H1 (cell line): ENCODE results near the gene DNMT1. TPM values are rescaled to one million over a fixed set of nuclear protein-coding genes. Genes with fewer than 3 reads are reported as not detected.

ENCODE experiments used
- CTCF ChIA-PET: fragments of 300-600 bp; sonication (Branson Sonifier 250); formaldehyde crosslinking; loops from one replicate; lab custom pipeline; 2021; ENCODE audit not compliant: partially characterized antibody; lab: Charles Lee
- POLR2A ChIA-PET: fragments of 300-600 bp; sonication (Branson Sonifier 250); formaldehyde crosslinking; loops from one replicate; lab custom pipeline; 2021; ENCODE audit warnings: inconsistent platforms; ENCODE audit not compliant: partially characterized antibody; lab: Charles Lee
- DNase-seq, 2 experiments: peaks; one replicate each; pipeline versions ENCODE4 v3.0.0 to v3.0.0-alpha.2; 2010 to 2022; ENCODE audit warnings: low spot score in 2 of 2, low read depth in 1 of 2, mixed read lengths in 1 of 2
- FAIRE-seq: peaks from 2 replicates; lab custom pipeline; 2011; peaks lifted over from hg19 to GRCh38; lab: Jason Lieb, UNC
- H2AFZ ChIP-seq: 2 replicates; pipeline ENCODE4 v1.8.1; 2012; ENCODE audit warnings: low read length, inconsistent platforms
- H2AK5ac ChIP-seq: 2 replicates; pipeline ENCODE4 v1.6.1; 2013; ENCODE audit warnings: low read depth, low read length
- H2BK120ac ChIP-seq: replicated peaks from 2 replicates; pipeline ENCODE3; 2013; ENCODE audit warnings: low read depth, low read length, inconsistent platforms
- H2BK12ac ChIP-seq: 2 replicates; pipeline ENCODE4 v1.6.1; 2013; ENCODE audit warnings: low read depth, low read length
- H2BK15ac ChIP-seq: 2 replicates; pipeline ENCODE4 v1.6.1; 2013; ENCODE audit warnings: low read length
- H2BK20ac ChIP-seq: 2 replicates; pipeline ENCODE4 v1.6.1; 2013; ENCODE audit warnings: low read length
- H2BK5ac ChIP-seq: 2 replicates; pipeline ENCODE4 v1.6.1; 2013; ENCODE audit warnings: low read depth, low read length
- H3K14ac ChIP-seq: 2 replicates; pipeline ENCODE4 v1.6.1; 2013; ENCODE audit warnings: inconsistent platforms; ENCODE audit not compliant: insufficient read length
- H3K18ac ChIP-seq: 2 replicates; pipeline ENCODE4 v1.6.1; 2013; ENCODE audit warnings: low read length; ENCODE audit errors: extremely low read depth
- H3K23ac ChIP-seq: 2 replicates; pipeline ENCODE4 v1.6.1; 2013; ENCODE audit warnings: inconsistent platforms; ENCODE audit not compliant: insufficient read length
- H3K23me2 ChIP-seq: 2 replicates; pipeline ENCODE4 v1.6.1; 2013; ENCODE audit warnings: low read depth, low read length
- H3K27ac ChIP-seq: 2 replicates; pipeline ENCODE4 v1.6.1; 2011; ENCODE audit warnings: low read depth, low read length, inconsistent platforms
- H3K27me3 ChIP-seq, 4 experiments: replicated peaks in 1 of 4; 1 replicate in 1 of 4; 2 replicates in 3 of 4; pipeline versions ENCODE4 v1.6.1 to v1.8.1; 2011 to 2013; ENCODE audit warnings: low read length in 3 of 4, mild to moderate bottlenecking in 3 of 4, inconsistent platforms in 2 of 4, mixed read lengths in 2 of 4, moderate library complexity in 1 of 4; ENCODE audit not compliant: control insufficient read depth in 3 of 4, insufficient read depth in 3 of 4; ENCODE audit errors: extremely low read depth in 1 of 4
- H3K36me3 ChIP-seq, 4 experiments: 2 replicates each; pipeline versions ENCODE4 v1.6.1 to v1.8.1; 2011 to 2013; ENCODE audit warnings: mild to moderate bottlenecking in 4 of 4, low read length in 3 of 4, moderate library complexity in 2 of 4, control low read depth in 1 of 4, inconsistent platforms in 1 of 4; ENCODE audit not compliant: insufficient read depth in 4 of 4, control insufficient read depth in 2 of 4
- H3K4ac ChIP-seq: replicated peaks from 2 replicates; pipeline ENCODE3; 2013; ENCODE audit warnings: low read length, low read depth, mixed read lengths, inconsistent platforms; ENCODE audit not compliant: insufficient read length
- H3K4me1 ChIP-seq, 4 experiments: replicated peaks in 1 of 4; 1 replicate in 1 of 4; 2 replicates in 3 of 4; pipeline versions ENCODE4 v1.6.1 to v1.8.1; 2011 to 2013; ENCODE audit warnings: low read length in 3 of 4, inconsistent platforms in 2 of 4, mixed read lengths in 1 of 4; ENCODE audit not compliant: insufficient read depth in 4 of 4, control insufficient read depth in 3 of 4
- H3K4me2 ChIP-seq, 2 experiments: 2 replicates each; pipeline versions ENCODE4 v1.6.1 to v1.8.1; 2011 to 2013; ENCODE audit warnings: low read depth in 2 of 2, low read length in 2 of 2, control low read depth in 1 of 2, inconsistent platforms in 1 of 2, mild to moderate bottlenecking in 1 of 2; ENCODE audit not compliant: insufficient read depth in 1 of 2
- H3K4me3 ChIP-seq, 4 experiments: fragments of 200-600, 300-600 bp in 1 of 4; sonication (generic), shearing (Covaris generic), sonication (Bioruptor Twin) in 1 of 4; 2 replicates each; pipeline versions ENCODE4 v1.5.1 to v1.8.1; 2011 to 2016; ENCODE audit warnings: low read length in 4 of 4, low read depth in 3 of 4, control low read depth in 2 of 4, inconsistent platforms in 2 of 4, mild to moderate bottlenecking in 2 of 4, mixed read lengths in 1 of 4, moderate library complexity in 1 of 4; ENCODE audit not compliant: insufficient read depth in 2 of 4; ENCODE audit errors: extremely low read depth in 1 of 4
- H3K56ac ChIP-seq: replicated peaks from 2 replicates; pipeline ENCODE3; 2013; ENCODE audit warnings: low read depth, mild to moderate bottlenecking, mixed read lengths, low read length, inconsistent platforms; ENCODE audit not compliant: insufficient read length
- H3K79me1 ChIP-seq: 2 replicates; pipeline ENCODE4 v1.6.1; 2013; ENCODE audit warnings: low read depth, low read length, control low read depth
- H3K79me2 ChIP-seq, 2 experiments: 2 replicates each; pipeline versions ENCODE4 v1.6.1 to v1.8.1; 2012 to 2013; ENCODE audit warnings: low read length in 2 of 2, mild to moderate bottlenecking in 2 of 2, inconsistent platforms in 1 of 2; ENCODE audit not compliant: insufficient read depth in 2 of 2, control insufficient read depth in 1 of 2
- H3K9ac ChIP-seq, 4 experiments: replicated peaks in 1 of 4; 1 replicate in 1 of 4; 2 replicates in 3 of 4; pipeline versions ENCODE4 v1.6.1 to v1.8.1; 2011 to 2013; ENCODE audit warnings: low read depth in 3 of 4, low read length in 3 of 4, control low read depth in 2 of 4, mild to moderate bottlenecking in 2 of 4, moderate library complexity in 2 of 4, inconsistent platforms in 1 of 4; ENCODE audit errors: extremely low read depth in 1 of 4
- H3K9me3 ChIP-seq, 2 experiments: 2 replicates each; pipeline versions ENCODE4 v1.6.1 to v1.8.1; 2012 to 2013; ENCODE audit warnings: mild to moderate bottlenecking in 2 of 2, moderate library complexity in 2 of 2, control low read depth in 1 of 2, inconsistent platforms in 1 of 2, low read depth in 1 of 2, low read length in 1 of 2, mixed read lengths in 1 of 2; ENCODE audit not compliant: insufficient read depth in 2 of 2
- H4K20me1 ChIP-seq, 2 experiments: replicated peaks in 1 of 2; 2 replicates each; pipeline versions ENCODE3 to v1.8.1; 2011 to 2013; ENCODE audit warnings: inconsistent platforms in 2 of 2, low read length in 2 of 2, mild to moderate bottlenecking in 1 of 2; ENCODE audit not compliant: insufficient read depth in 2 of 2, control insufficient read depth in 1 of 2
- H4K5ac ChIP-seq: 2 replicates; pipeline ENCODE4 v1.6.1; 2013; ENCODE audit warnings: low read length, low read depth, mixed read lengths, inconsistent platforms; ENCODE audit not compliant: insufficient read length
- H4K8ac ChIP-seq: 2 replicates; pipeline ENCODE4 v1.8.0; 2013; ENCODE audit warnings: mild to moderate bottlenecking, moderate library complexity, low read length, inconsistent platforms; ENCODE audit not compliant: insufficient read depth; ENCODE audit errors: extremely low read depth
- H4K91ac ChIP-seq: replicated peaks from 2 replicates; pipeline ENCODE3; 2013; ENCODE audit warnings: low read length, mixed read lengths, inconsistent platforms; ENCODE audit not compliant: insufficient read length
- ASH2L ChIP-seq: fragments of 200-600, 300-600 bp; sonication (generic); IDR thresholded peaks from one replicate; pipeline ENCODE4 v1.7.1; 2017; ENCODE audit warnings: low read length
- BACH1 ChIP-seq: IDR thresholded peaks from 2 replicates; pipeline ENCODE4 v1.6.1; 2012; ENCODE audit warnings: low read length, improper control_type of control experiment
- CHD2 ChIP-seq: IDR thresholded peaks from 2 replicates; pipeline ENCODE4 v1.6.1; 2012; ENCODE audit warnings: low read length, improper control_type of control experiment
- CREB1 ChIP-seq: IDR thresholded peaks from 2 replicates; pipeline ENCODE4 v1.6.1; 2012; ENCODE audit warnings: inconsistent platforms
- EZH2 ChIP-seq: fragments of 200-600 bp; sonication (generic); IDR thresholded peaks from 2 replicates; pipeline ENCODE4 v1.7.1; 2012; ENCODE audit warnings: low read depth, mild to moderate bottlenecking, moderate library complexity, low read length, inconsistent platforms; ENCODE audit not compliant: severe bottlenecking
- KDM1A ChIP-seq: fragments of 200-600, 300-600 bp; sonication (generic); IDR thresholded peaks from 2 replicates; pipeline ENCODE4 v1.7.1; 2016; ENCODE audit warnings: mild to moderate bottlenecking, low read length, borderline replicate concordance
- MAX ChIP-seq: IDR thresholded peaks from 2 replicates; pipeline ENCODE4 v1.6.1; 2012; ENCODE audit warnings: inconsistent platforms
- POLR2A ChIP-seq, 2 experiments: IDR thresholded peaks; 1 replicate in 1 of 2; 2 replicates in 1 of 2; pipeline ENCODE4 v1.6.1; 2011; ENCODE audit warnings: low read depth in 2 of 2, low read length in 2 of 2, mild to moderate bottlenecking in 2 of 2; ENCODE audit errors: control extremely low read depth in 1 of 2
- POLR2AphosphoS5 ChIP-seq: IDR thresholded peaks from 2 replicates; pipeline ENCODE4 v1.6.1; 2011; ENCODE audit warnings: low read depth, low read length
- POU5F1 ChIP-seq: IDR thresholded peaks from 2 replicates; pipeline ENCODE4 v1.6.1; 2011; ENCODE audit warnings: low read depth, mild to moderate bottlenecking, low read length, moderate library complexity
- SIRT6 ChIP-seq: IDR thresholded peaks from one replicate; pipeline ENCODE4 v1.7.1; 2012; ENCODE audit warnings: low read length, inconsistent platforms
- SP1 ChIP-seq: IDR thresholded peaks from 2 replicates; pipeline ENCODE4 v1.6.1; 2011; ENCODE audit warnings: low read depth, low read length
- TAF1 ChIP-seq: IDR thresholded peaks from 2 replicates; pipeline ENCODE4 v1.6.1; 2011; ENCODE audit warnings: mild to moderate bottlenecking, low read depth, low read length
- TAF7 ChIP-seq: optimal IDR thresholded peaks from 2 replicates; pipeline ENCODE3; 2011; ENCODE audit warnings: low read depth, mild to moderate bottlenecking, inconsistent platforms, low read length, moderate library complexity, borderline replicate concordance
- YY1 ChIP-seq: IDR thresholded peaks from 2 replicates; pipeline ENCODE4 v1.6.1; 2011; ENCODE audit warnings: low read depth, mild to moderate bottlenecking, low read length
- WGBS, 2 experiments: shearing (Covaris generic) in 1 of 2; methylation state at CpG; one replicate each; pipeline versions ENCODE4 v1.1.6 to v1.1.7; 2013 to 2015; ENCODE audit warnings: low lambda C conversion rate in 2 of 2, mixed read lengths in 2 of 2, inconsistent platforms in 1 of 2, low coverage in 1 of 2, missing lambda C conversion rate in 1 of 2; ENCODE audit not compliant: insufficient replicate concordance in 2 of 2, insufficient coverage in 1 of 2, insufficient read length in 1 of 2; ENCODE audit errors: extremely low coverage in 1 of 2, missing lambda C conversion rate in 1 of 2; 5-methylcytosine and 5-hydroxymethylcytosine counted together
- polyA plus RNA-seq, 7 experiments: library from polyadenylated mRNA; depleted of rRNA in 3 of 7; stranded (reverse) in 5 of 7; unstranded in 2 of 7; fragments of >200 nt in 5 of 7; fragments of 200-250 nt in 2 of 7; gene quantifications; 1 replicate in 5 of 7; 2 replicates in 1 of 7; 4 replicates in 1 of 7; pipeline versions ENCODE4 v1.2.1 to v1.2.3, GENCODE V29; 2011 to 2013; ENCODE audit warnings: missing spikeins in 2 of 7, mixed read lengths in 2 of 7
- total RNA-seq: library from RNA; stranded (reverse); fragmentation: NEBNext Ultra II Directional; extraction: Animal tissue kit (Norgen Biotek cat#: 25700); gene quantifications from 2 replicates; pipeline ENCODE4 v1.2.1, GENCODE V29; 2021

DNMT1 gene
- total and polyA plus RNA-seq, 2 of the 8 experiments (the other 6 are each of a cell fraction or from before 2014, with no cell fraction given), result 101 to 210 TPM

- no peak overlapping the region for H2BK5ac ChIP-seq
- no peak for DNase-seq
- no peaks in the 10 kb centered on the region for H3K79me1 ChIP-seq
- H2AFZ ChIP-seq, result no peak overlapping the region
- no peak overlapping the region for H3K23ac ChIP-seq
- 90% methylated on average over 9 of the region's 9 CpGs; no CpG with 5 or more reads in 1 of the 2 experiments for WGBS, 2 experiments
- no peak overlapping the region for H3K18ac ChIP-seq
- no peak overlapping the region for H4K5ac ChIP-seq
- peaks cover 26 to 76% (median 57%) of the 10 kb centered on the region in 4 experiments for H3K36me3 ChIP-seq
- H4K91ac ChIP-seq, result no peak overlapping the region
- FAIRE-seq, result no peak
- H3K4me1 ChIP-seq, result no peaks in the 10 kb centered on the region
- no peak overlapping the region for H2BK120ac ChIP-seq
- no peak overlapping the region for H3K14ac ChIP-seq
- no peak overlapping the region for H4K8ac ChIP-seq
- no peaks in the 10 kb centered on the region for H3K79me2 ChIP-seq
- no peaks in the 10 kb centered on the region for H3K9me3 ChIP-seq
- H3K9ac ChIP-seq, result no peak overlapping the region
- no peaks in the 10 kb centered on the region for H4K20me1 ChIP-seq
- no peak overlapping the region for H2BK20ac ChIP-seq
- H2BK12ac ChIP-seq, result no peak overlapping the region
- POLR2A ChIA-PET, result interaction anchor here (0.9 to 1.3 kb wide), 5 partner anchors 9 to 41 kb away, joined by 3 to 4 read pairs (median 4); no protein-coding TSS in a partner anchor
- H3K23me2 ChIP-seq, result no peaks in the 10 kb centered on the region
- no peak overlapping the region for H3K56ac ChIP-seq
- no peak overlapping the region for H2AK5ac ChIP-seq
- H2BK15ac ChIP-seq, result no peak overlapping the region
- H3K4me3 ChIP-seq, result no peak overlapping the region
- CTCF ChIA-PET, result interaction anchor here (0.6 to 1.3 kb wide), 3 partner anchors 9 to 134 kb away, joined by 3 read pairs; no protein-coding TSS in a partner anchor
- no peak overlapping the region for H3K4me2 ChIP-seq
- H3K27me3 ChIP-seq, result no peaks in the 10 kb centered on the region
- no peak for TF ChIP-seq TAF7
- TF ChIP-seq POU5F1, result no peak
- no peak for TF ChIP-seq KDM1A
- TF ChIP-seq YY1, result no peak
- no peak for TF ChIP-seq CREB1
- no peak for TF ChIP-seq SIRT6
- no peak for TF ChIP-seq SP1
- no peak for TF ChIP-seq POLR2A (IDR thresholded peaks at IDR 0.05; ENCODE audit: control extremely low read depth in 1 of 2, low read depth in 2 of 2, low read length in 2 of 2)
- no peak for TF ChIP-seq CHD2
- no peak for TF ChIP-seq ASH2L
- TF ChIP-seq BACH1, result no peak
- TF ChIP-seq MAX, result no peak
- TF ChIP-seq TAF1, result no peak
- no peak for TF ChIP-seq EZH2
- no peak for TF ChIP-seq POLR2AphosphoS5
- no peak overlapping the region for H3K27ac ChIP-seq
- no peak overlapping the region for H3K4ac ChIP-seq
These were observed 21.2 kb downstream of the DNMT1 start for GRCh38 chr19:10173527-10173926.
